GM12801 (cell line): Measurements from ENCODE around the gene ZMYND11.

ENCODE experiments used
- TF ChIP-seq, protein P1 (sequence below): IDR thresholded peaks from one replicate; pipeline ENCODE4 v1.5.1; 2011; ENCODE audit warnings: control low read depth; ENCODE audit not compliant: insufficient read length; ENCODE audit errors: extremely low read depth

The ZMYND11 gene

DNA sequence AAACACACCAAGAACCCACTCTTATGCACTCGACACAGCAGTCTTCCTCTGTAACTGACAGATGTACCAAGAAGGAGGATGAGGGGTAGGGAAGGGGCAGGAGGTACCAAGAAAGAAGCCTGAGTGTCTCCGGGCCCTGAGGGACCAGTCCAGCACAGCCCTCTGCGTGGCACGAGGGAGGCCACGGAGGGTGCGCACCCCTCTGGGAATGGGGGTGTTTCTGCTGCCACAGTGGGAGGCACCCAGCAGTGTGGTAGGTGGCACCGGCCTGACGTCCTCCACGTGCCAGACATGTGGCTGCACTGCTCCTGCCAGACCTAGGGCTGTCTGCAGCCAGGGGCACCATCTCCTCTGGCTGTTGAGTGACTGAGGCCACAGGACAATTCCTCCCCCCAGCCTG is 154.3 kb downstream of the ZMYND11 start:
- TF ChIP-seq, protein P1, sequence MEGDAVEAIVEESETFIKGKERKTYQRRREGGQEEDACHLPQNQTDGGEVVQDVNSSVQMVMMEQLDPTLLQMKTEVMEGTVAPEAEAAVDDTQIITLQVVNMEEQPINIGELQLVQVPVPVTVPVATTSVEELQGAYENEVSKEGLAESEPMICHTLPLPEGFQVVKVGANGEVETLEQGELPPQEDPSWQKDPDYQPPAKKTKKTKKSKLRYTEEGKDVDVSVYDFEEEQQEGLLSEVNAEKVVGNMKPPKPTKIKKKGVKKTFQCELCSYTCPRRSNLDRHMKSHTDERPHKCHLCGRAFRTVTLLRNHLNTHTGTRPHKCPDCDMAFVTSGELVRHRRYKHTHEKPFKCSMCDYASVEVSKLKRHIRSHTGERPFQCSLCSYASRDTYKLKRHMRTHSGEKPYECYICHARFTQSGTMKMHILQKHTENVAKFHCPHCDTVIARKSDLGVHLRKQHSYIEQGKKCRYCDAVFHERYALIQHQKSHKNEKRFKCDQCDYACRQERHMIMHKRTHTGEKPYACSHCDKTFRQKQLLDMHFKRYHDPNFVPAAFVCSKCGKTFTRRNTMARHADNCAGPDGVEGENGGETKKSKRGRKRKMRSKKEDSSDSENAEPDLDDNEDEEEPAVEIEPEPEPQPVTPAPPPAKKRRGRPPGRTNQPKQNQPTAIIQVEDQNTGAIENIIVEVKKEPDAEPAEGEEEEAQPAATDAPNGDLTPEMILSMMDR = no peak

DNA sequence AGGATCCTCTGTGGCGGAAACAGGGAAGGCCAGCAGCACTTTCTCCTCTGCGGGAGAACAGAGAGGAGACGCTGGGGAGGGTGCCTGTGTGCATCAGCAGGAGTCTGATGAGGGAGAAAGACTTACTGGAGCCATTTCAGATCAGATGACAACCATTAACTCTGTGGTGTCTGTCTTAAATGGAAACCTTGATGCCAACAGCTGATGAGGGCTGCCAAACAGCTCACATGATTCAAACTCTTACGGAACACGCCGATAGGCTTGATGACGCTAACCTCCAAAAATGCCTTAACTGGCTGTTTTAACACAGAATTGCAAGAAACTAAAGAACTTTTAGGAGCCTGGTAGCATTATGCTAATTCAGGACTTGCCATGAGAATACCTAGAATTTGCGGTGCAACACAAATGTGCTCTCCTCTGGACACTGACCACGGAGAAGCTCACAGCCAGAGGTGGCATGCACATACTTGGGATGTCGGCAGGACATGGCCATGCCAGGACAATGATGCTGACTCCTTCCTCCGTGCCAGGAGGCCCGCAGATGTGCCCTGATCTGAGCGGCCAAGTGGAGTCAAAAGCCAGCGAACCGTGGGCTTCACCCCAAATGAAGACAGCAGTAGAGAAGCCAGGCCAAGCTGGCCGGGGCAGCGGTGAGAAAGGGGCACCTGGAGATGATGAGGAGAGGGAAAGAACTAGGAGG is 154.9 kb downstream of the ZMYND11 start:
- TF ChIP-seq, protein P1 = no peak

GRCh38 chr10:293636-294035 is 158.4 kb downstream of the ZMYND11 start:
- TF ChIP-seq, protein P1 = no peak

DNA sequence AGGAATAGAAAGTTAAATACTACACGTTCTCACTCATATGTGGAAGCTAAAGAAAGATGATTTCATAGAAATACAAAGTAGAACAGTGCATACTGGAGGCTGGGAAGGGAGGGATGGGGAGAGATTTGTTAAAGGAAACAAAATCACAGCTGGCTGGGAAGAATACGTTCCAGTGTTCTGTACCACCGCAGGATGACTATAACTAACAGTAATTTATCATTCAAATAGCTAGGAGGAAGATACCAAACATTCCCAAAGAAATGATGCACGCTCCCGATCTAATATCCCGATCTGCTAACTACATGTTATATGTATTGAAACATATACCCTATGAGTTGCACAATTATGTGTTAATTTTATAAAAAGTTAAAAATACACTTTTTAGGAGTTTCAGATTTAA is 162.3 kb downstream of the ZMYND11 start:
- TF ChIP-seq, protein P1 = no peak

DNA sequence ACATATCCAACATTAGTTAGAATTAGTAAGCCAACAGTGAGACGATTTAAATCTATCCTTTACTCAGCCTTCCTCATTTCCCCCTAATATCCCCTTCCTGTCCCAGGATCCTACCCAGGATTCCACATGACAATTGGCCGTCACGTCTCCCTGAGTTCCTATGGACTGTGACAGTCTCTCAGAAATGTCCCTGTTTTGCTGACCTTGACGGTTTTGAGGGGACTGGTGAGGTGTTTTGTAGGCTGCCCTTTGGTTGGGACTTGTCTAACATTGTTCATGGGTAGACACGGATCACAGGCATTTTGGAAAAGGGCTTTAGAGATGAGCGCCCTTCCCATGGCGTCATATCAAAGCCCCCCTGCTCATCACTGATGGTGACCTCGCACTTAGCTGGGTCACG is 162.8 kb downstream of the ZMYND11 start:
- TF ChIP-seq, protein P1 = no peak

DNA sequence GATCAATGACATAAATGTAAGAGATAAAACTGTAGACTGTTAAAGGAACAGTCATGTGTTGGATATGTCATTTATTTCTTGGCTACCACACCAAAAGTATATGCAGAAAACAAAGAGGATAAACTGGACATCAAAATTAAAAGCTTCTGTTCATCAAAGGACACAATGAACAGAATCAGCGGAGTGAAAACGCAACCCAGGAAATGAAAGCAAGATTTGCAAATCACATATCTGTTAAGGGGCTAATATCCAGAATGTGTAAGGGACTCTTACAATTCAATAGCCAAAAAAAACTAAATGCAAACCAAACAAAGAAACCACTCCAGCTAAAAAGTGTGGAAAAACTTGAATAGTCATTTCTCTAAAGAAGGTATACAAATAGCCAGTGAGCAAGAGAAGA is 164.3 kb downstream of the ZMYND11 start:
- TF ChIP-seq, protein P1 = no peak

GRCh38 chr10:299969-300368 is 164.7 kb downstream of the ZMYND11 start:
- TF ChIP-seq, protein P1 = no peak
